BLaER1 treated with 17β-estradiol and CSF1 and Interleukin-3, amounts not matched to agents 10 nM and 100 nM (cell line): ENCODE measurements around the gene PPP1R3C.
A peak's percentile ranks its signal among the peaks of the same experiment; 100 is the strongest.

Source experiments
- H3K27ac ChIP-seq, 11 experiments: shearing (Covaris generic); formaldehyde crosslinking; 2 replicates each; pipeline ENCODE4 v1.8.1; 2022
- H3K27me3 ChIP-seq, 11 experiments: shearing (Covaris generic); formaldehyde crosslinking; 2 replicates each; pipeline ENCODE4 v1.8.1; 2022
- H3K36me3 ChIP-seq, 11 experiments: shearing (Covaris generic); formaldehyde crosslinking; 2 replicates each; pipeline ENCODE4 v1.8.1; 2022
- H3K4me1 ChIP-seq, 10 experiments: shearing (Covaris generic); formaldehyde crosslinking; 2 replicates each; pipeline ENCODE4 v1.8.1; 2022
- H3K4me2 ChIP-seq, 11 experiments: shearing (Covaris generic); formaldehyde crosslinking; 2 replicates each; pipeline ENCODE4 v1.8.1; 2022
- H3K4me3 ChIP-seq, 10 experiments: shearing (Covaris generic); formaldehyde crosslinking; 2 replicates each; pipeline ENCODE4 v1.8.1; 2022
- H3K9ac ChIP-seq, 11 experiments: shearing (Covaris generic); formaldehyde crosslinking; 2 replicates each; pipeline ENCODE4 v1.8.1; 2022
- H3K9me3 ChIP-seq, 11 experiments: shearing (Covaris generic); formaldehyde crosslinking; replicated peaks in 1 of 11; 2 replicates each; pipeline ENCODE4 v1.8.1; 2022
- H4K20me1 ChIP-seq, 11 experiments: shearing (Covaris generic); formaldehyde crosslinking; 2 replicates each; pipeline ENCODE4 v1.8.1; 2022
- Cebpa-rat ChIP-seq, 11 experiments: shearing (Covaris generic); IDR thresholded peaks; 2 replicates each; pipeline ENCODE4 v1.8.1; 2022

PPP1R3C gene

DNA sequence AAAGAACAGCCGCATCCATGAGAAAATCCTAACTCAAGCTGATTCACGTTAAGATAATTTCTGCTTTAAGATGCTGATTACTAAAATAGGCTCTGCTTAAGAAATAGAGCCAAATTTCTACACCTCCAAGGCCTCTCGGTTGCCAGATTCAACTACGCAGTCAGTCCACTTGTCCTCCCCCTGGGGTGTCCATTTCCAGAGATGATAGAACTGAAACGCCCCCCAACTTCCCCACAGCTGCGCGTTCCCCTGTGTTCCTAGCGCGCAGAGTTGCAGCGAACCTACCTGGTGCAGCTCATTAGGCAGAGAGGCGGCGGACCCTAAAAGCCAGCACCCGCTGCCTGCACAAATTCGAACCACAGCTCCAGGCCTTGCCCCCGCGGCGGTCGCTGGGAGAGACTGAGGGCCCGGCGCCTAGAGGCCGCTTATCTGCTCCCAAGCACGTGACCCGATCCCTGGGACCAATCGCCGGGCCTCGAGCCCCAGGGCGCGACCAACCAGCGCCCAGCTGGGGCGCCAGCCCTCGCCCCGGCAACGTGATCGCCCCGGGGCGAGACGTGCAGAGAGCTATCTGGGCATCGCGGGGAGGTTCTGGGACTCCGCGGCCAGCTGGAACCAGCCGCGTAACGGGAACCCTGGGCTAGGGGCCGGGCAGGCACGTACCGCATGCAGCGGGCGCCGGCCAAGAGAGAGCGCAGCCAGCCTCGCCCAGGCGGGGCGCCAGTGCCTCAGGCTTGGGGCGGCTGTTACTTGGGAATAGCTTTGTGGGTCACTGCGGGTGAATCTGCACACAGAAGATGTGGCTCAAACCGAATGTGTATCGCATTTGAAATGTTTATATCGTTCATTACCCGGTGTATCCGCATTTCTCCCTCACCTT is at the start of gene PPP1R3C:
Gene PPP1R3C, minus strand, starts transcription at position 401 of the 880 bp plus-strand sequence. Its CDS starts 102 bp downstream, at position 299.
- Histone ChIP-seq H3K27me3 (no peaks in the 10 kb centered on the region), H3K9ac (no peak within 1 kb of the TSS), H3K9me3 (peaks cover 0 to 9% (median 7%) of the 10 kb centered on the region in 11 experiments; a peak in 14 of 22 replicates), H3K36me3 (no peaks in the 10 kb centered on the region), H3K4me1 (0 out of 20 replicates have a peak, but pooled peaks cover 0 to 5% (median 0%) of the 10 kb centered on the region in 10 experiments), H4K20me1 (no peaks in the 10 kb centered on the region), H3K4me3 (no peak within 1 kb of the TSS), H3K27ac (no peak within 1 kb of the TSS), H3K4me2 (no peak within 1 kb of the TSS)
- no peak for TF ChIP-seq Cebpa-rat (IDR thresholded peaks at IDR 0.05)

DNA sequence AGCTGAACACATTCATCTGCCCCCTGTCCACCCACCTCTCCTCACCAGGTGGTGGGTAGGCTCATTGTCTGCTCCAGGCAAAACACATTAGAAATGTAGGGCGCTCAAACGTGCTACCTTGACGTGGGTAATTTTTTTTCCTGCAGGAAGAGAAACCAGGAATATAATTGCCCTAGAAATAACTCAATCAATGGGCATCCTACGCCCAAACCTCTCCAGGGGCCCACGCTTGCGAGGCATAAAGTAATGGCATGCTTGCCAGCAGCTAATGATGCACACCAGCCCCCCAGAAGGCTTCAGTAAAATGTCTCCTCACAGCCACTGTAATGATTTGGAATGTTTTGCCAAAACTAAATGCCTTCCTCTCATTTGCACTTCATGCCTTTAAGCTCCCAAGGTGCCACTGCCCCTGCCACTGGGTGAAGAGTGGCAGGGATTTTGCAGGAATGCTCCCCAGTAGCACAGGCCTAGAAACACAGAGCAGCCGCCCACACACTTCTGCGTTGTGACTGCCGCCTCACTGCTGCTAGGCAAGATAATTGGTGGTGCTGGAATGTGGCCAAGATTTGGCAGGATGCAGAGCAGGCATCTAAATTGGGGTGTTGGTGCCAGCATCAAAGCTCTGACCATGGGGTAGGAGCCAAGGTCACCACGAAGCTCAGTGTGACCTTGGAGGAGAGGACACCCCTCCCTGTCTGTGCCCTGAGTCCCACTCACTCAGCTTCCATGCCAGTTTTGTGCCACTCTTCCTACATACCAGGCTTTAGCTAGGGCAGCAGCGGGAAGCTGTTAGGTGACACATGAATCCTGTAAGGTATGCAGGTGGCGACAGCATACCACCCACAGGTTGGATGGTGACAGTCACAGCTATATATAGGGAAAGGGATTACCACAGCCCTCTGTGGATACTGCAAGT is 48.7 kb upstream of the PPP1R3C start:
- Histone ChIP-seq H3K9me3 (no peaks in the 10 kb centered on the region), H3K4me2 (no peak overlapping the region), H3K36me3 (no peaks in the 10 kb centered on the region), H4K20me1 (no peaks in the 10 kb centered on the region), H3K9ac (no peak overlapping the region), H3K4me1 (0 out of 20 replicates have a peak, but pooled peaks cover 0 to 4% (median 0%) of the 10 kb centered on the region in 10 experiments), H3K27me3 (no peaks in the 10 kb centered on the region), H3K4me3 (no peak overlapping the region), H3K27ac (no peak overlapping the region)
- no peak for TF ChIP-seq Cebpa-rat (IDR thresholded peaks at IDR 0.05)

DNA sequence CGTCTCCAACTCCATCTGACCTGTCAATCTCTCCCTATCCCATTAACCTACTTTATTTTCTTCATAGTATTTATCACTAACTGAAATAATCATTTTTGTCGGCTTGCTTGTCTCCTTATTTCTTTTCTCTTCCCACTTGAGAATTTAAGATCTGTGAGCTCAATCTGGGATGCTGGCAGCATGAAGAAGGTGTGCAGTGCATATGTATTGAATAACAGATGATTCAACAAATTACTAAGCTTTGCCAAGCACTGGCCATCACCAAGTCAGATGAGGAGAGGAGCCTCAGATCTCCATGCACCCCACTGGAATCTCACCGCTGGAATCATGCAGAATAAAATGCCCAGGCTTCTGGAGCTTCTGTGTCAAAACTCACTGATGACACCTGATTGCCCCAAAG is 47.6 kb upstream of the PPP1R3C start:
- H3K27ac ChIP-seq, result no peak overlapping the region
- no peak overlapping the region for H3K4me3 ChIP-seq
- 0 out of 20 replicates have a peak, but pooled peaks cover 0 to 4% (median 0%) of the 10 kb centered on the region in 10 experiments for H3K4me1 ChIP-seq
- no peak overlapping the region for H3K4me2 ChIP-seq
- no peaks in the 10 kb centered on the region for H3K9me3 ChIP-seq
- TF ChIP-seq Cebpa-rat (IDR thresholded peaks at IDR 0.05), result no peak
- no peaks in the 10 kb centered on the region for H4K20me1 ChIP-seq
- H3K27me3 ChIP-seq, result no peaks in the 10 kb centered on the region
- H3K36me3 ChIP-seq, result no peaks in the 10 kb centered on the region
- H3K9ac ChIP-seq, result no peak overlapping the region

DNA sequence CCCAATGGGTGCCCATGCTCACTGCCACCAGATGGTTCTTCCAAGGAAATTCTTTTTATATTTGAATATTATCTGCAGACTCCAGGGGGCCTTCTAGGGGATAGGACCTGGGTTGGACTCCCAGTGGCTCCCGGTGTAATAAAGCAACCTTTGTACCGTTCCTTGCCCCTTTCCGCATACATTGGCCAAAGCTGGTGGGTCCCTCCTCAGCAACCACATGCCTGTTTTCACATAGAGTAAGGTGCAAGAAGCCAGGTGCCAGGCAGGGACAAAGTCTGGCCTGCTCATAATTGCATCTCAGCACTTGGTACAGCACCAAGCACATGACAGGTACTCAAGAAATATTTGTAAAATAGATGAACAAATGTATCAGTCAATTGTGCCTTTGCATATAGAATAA is 46.4 kb upstream of the PPP1R3C start:
- no peak for TF ChIP-seq Cebpa-rat (IDR thresholded peaks at IDR 0.05)
- Histone ChIP-seq H3K36me3 (no peaks in the 10 kb centered on the region), H3K4me1 (0 out of 20 replicates have a peak, but pooled peaks cover 0 to 4% (median 0%) of the 10 kb centered on the region in 10 experiments), H3K9me3 (no peaks in the 10 kb centered on the region), H3K4me2 (no peak overlapping the region), H3K27ac (no peak overlapping the region), H3K9ac (no peak overlapping the region), H3K27me3 (no peaks in the 10 kb centered on the region), H4K20me1 (no peaks in the 10 kb centered on the region), H3K4me3 (no peak overlapping the region)

DNA sequence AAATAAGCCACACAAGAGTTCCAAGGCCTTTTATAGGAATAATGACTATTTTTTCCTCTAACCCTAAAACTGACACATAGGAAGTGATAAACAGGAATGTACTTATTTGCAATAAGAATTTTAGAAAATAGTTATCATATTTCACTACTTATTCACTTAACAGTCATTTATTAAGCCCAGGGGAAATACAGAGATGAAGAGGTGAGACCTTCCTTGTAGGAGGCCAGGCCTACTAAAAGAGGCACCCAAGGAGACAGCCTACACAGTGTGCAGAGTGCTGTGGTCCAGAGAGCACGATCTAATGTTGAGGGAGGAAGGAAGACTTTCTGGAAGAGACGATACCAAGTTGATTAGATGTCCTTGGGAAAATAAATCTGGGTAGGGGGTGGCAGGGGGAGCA is 45.0 kb upstream of the PPP1R3C start:
- no peaks in the 10 kb centered on the region for H3K9me3 ChIP-seq
- no peak for TF ChIP-seq Cebpa-rat (IDR thresholded peaks at IDR 0.05)
- no peak overlapping the region for H3K9ac ChIP-seq

DNA sequence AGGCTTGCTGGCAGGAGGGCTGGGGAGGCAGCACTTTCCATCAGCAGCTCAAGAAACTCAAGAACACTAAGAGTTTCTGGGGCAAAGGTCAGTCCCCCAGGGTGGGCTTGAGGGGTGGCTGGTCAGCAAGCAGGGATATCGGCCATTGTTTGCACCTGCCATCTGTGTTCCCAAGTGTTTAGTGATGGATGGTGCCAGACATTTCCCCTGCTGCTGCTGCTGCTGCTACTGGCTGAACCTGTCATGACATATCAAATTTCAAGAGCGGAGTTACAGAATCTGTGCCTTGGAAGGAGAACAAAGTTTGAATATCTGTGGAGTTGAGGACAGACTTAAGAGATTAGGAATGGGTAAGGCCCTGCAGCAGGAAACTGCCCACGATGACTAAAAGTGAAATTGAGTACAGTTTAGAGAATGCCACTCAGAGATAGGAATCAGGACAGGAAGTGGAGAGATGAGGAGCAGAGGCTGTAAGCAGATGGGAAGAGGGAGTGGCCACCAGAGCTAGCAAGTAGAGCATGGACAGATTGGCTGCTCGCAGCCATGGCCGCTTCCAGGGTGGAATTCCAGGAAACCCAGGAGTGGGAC is 39.2 kb upstream of the PPP1R3C start:
- Histone ChIP-seq H3K27me3 (no peaks in the 10 kb centered on the region), H4K20me1 (no peaks in the 10 kb centered on the region), H3K9ac (no peak overlapping the region), H3K27ac (no peak overlapping the region), H3K4me1 (peaks cover 0 to 7% (median 0%) of the 10 kb centered on the region in 10 experiments; a peak in 3 of 20 replicates), H3K36me3 (no peaks in the 10 kb centered on the region), H3K4me3 (no peak overlapping the region), H3K4me2 (0 out of 22 replicates have a peak overlapping the region, but pooled peaks of 1 of the 11 experiments have one; percentile 27), H3K9me3 (no peaks in the 10 kb centered on the region)
- no peak for TF ChIP-seq Cebpa-rat (IDR thresholded peaks at IDR 0.05)

More for the DNA sequence above, 45.0 kb upstream of the PPP1R3C start:
- H3K27ac ChIP-seq, result no peak overlapping the region
- no peaks in the 10 kb centered on the region for H4K20me1 ChIP-seq
- H3K4me3 ChIP-seq, result no peak overlapping the region
- 0 out of 20 replicates have a peak, but pooled peaks cover 0 to 4% (median 0%) of the 10 kb centered on the region in 10 experiments for H3K4me1 ChIP-seq
- H3K27me3 ChIP-seq, result no peaks in the 10 kb centered on the region
- H3K36me3 ChIP-seq, result no peaks in the 10 kb centered on the region
- H3K4me2 ChIP-seq, result no peak overlapping the region

DNA sequence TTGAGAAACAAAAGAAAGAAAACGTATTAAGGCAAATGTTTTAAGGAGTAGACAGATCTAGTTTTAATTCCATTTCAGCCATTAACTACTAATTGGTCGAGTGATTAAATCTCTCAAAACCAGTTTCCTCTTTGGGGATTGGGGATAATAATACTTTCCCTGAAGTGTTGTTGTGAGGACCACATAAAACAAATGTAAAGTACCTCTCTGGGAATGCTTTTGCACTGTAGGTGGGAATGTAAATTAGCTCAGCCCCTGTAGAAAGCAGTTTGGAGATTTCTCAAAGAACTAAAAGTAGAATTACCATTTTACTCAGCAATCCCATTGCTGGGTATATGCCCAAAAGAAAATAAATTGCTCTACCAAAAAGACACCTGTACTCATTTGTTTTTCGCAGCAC is 36.0 kb upstream of the PPP1R3C start:
- Histone ChIP-seq H3K27ac (no peak overlapping the region), H3K4me3 (no peak overlapping the region), H3K9me3 (no peaks in the 10 kb centered on the region), H3K27me3 (no peaks in the 10 kb centered on the region), H3K36me3 (no peaks in the 10 kb centered on the region), H3K9ac (no peak overlapping the region), H4K20me1 (no peaks in the 10 kb centered on the region), H3K4me1 (peaks cover 0 to 7% (median 0%) of the 10 kb centered on the region in 10 experiments; a peak in 3 of 20 replicates), H3K4me2 (no peak overlapping the region)
- no peak for TF ChIP-seq Cebpa-rat (IDR thresholded peaks at IDR 0.05)

DNA sequence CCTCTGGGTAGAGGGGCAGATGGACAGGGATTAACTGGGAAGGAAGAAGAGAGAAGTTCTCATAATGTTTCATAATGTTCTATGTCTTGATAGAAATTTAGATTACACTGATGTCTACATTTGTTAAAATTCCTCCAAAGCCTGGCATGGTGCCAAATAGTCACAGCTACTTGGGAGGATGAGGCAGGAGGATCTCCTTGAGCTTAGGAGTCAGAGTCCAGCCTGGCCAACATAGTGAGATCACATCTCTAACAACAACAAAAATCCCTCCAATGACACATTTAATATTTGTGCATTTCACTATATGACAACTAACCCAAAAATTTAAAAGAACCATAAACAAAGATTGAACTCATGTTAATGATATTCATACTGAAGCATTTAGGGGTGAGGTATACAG is 33.0 kb upstream of the PPP1R3C start:
- Histone ChIP-seq H3K27ac (no peak overlapping the region), H3K4me1 (no peaks in the 10 kb centered on the region), H3K4me2 (no peak overlapping the region), H3K27me3 (no peaks in the 10 kb centered on the region), H4K20me1 (no peaks in the 10 kb centered on the region), H3K36me3 (no peaks in the 10 kb centered on the region), H3K9me3 (no peaks in the 10 kb centered on the region), H3K4me3 (no peak overlapping the region), H3K9ac (no peak overlapping the region)
- no peak for TF ChIP-seq Cebpa-rat (IDR thresholded peaks at IDR 0.05)

DNA sequence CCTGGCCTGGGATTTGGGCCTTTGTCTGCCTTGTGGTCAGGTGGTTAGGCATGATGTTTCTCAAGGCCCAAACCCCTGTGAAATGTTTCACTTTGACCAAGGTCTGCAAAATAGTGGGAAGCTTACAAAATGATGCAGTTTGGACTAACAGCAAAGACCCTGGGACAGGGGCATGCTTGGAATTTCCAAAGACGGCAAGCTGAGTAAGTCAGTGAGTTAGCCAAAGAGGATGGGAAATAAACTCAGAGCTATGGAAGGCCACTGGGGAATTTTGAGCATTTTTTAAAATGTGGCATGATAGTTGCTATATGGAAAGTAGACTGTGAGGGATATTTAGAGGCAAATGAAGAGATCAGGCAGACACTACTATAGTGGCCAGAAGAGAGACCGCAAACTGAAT is 31.6 kb upstream of the PPP1R3C start:
- Histone ChIP-seq H3K4me1 (no peaks in the 10 kb centered on the region), H3K4me2 (no peak overlapping the region), H3K27ac (no peak overlapping the region), H3K9ac (no peak overlapping the region), H3K27me3 (no peaks in the 10 kb centered on the region), H3K36me3 (no peaks in the 10 kb centered on the region), H4K20me1 (no peaks in the 10 kb centered on the region), H3K4me3 (no peak overlapping the region), H3K9me3 (no peaks in the 10 kb centered on the region)
- TF ChIP-seq Cebpa-rat (IDR thresholded peaks at IDR 0.05), result no peak
